GM06990 (cell line): ENCODE measurements around the gene CYB5R3.

Experiments used
- DNase-seq: peaks from one replicate; pipeline ENCODE4 v3.0.0-alpha.2; 2011; ENCODE audit not compliant: insufficient read length; ENCODE audit errors: extremely low read depth
- H3K27me3 ChIP-seq: replicated peaks from 2 replicates; pipeline ENCODE4 v1.6.0; 2011; ENCODE audit warnings: low read length; ENCODE audit not compliant: control insufficient read depth, insufficient read depth
- H3K36me3 ChIP-seq: 2 replicates; pipeline ENCODE4 v1.5.1; 2011; ENCODE audit warnings: low read length; ENCODE audit not compliant: control insufficient read depth, insufficient read depth
- H3K4me3 ChIP-seq: replicated peaks from 2 replicates; pipeline ENCODE4 v1.5.1; 2011; ENCODE audit warnings: low read depth, mild to moderate bottlenecking, control low read depth, low read length
- CTCF ChIP-seq: IDR thresholded peaks from 2 replicates; pipeline ENCODE4 v1.5.1; 2011; ENCODE audit warnings: low read length, control low read depth, mild to moderate bottlenecking, inconsistent platforms; ENCODE audit not compliant: insufficient read depth, poor library complexity, severe bottlenecking

The CYB5R3 gene

GRCh38 chr22:42649246-42650099 is at the start of gene CYB5R3:
Gene CYB5R3 (minus strand): TSS chr22:42649392. CDS start chr22:42649315, 77 bp downstream.
- peak within 1 kb of the TSS; percentile 100 for H3K4me3 ChIP-seq
- H3K36me3 ChIP-seq, result peaks cover 5% of the 10 kb centered on the region
- TF ChIP-seq CTCF, result no peak
- H3K27me3 ChIP-seq, result no peaks in the 10 kb centered on the region
- peak; percentile 86 for DNase-seq

- no peak for DNase-seq
Measured at GRCh38 chr22:42697542-42698013, 48.4 kb upstream of the CYB5R3 start.

GRCh38 chr22:42696331-42696967 is 47.3 kb upstream of the CYB5R3 start:
- TF ChIP-seq CTCF, result no peak
- no peak for DNase-seq
- Histone ChIP-seq H3K36me3 (peaks cover 8% of the 10 kb centered on the region), H3K4me3 (no peak overlapping the region), H3K27me3 (no peaks in the 10 kb centered on the region)

More at GRCh38 chr22:42697542-42698013, 48.4 kb upstream of the CYB5R3 start:
- Histone ChIP-seq H3K36me3 (peaks cover 8% of the 10 kb centered on the region), H3K27me3 (no peaks in the 10 kb centered on the region), H3K4me3 (no peak overlapping the region)
- no peak for TF ChIP-seq CTCF

GRCh38 chr22:42695294-42695693 is 46.1 kb upstream of the CYB5R3 start:
- TF ChIP-seq CTCF, result no peak
- H3K36me3 ChIP-seq, result peaks cover 8% of the 10 kb centered on the region
- H3K27me3 ChIP-seq, result no peaks in the 10 kb centered on the region
- DNase-seq, result no peak
- no peak overlapping the region for H3K4me3 ChIP-seq

GRCh38 chr22:42693763-42694683 is 44.8 kb upstream of the CYB5R3 start:
- Histone ChIP-seq H3K36me3 (peaks cover 8% of the 10 kb centered on the region), H3K27me3 (no peaks in the 10 kb centered on the region), H3K4me3 (no peak overlapping the region)
- no peak for TF ChIP-seq CTCF
- no peak for DNase-seq
